Neural crest cell (in vitro differentiated cells): Measurements from ENCODE around the gene TMPRSS2. TPM values are rescaled to one million over a fixed set of nuclear protein-coding genes. Genes with fewer than 3 reads are reported as not detected.

Experiments
- DNase-seq: peaks from one replicate; pipeline ENCODE4 v3.0.0; 2021; ENCODE audit warnings: low read depth, mixed read lengths, low spot score
- H3K27ac Mint-ChIP-seq: one replicate; pipeline ENCODE4 v1.8.0; 2021; ENCODE audit warnings: mild to moderate bottlenecking, mixed read lengths; ENCODE audit not compliant: unreplicated experiment
- H3K27me3 Mint-ChIP-seq: 2 replicates; pipeline ENCODE4 v1.8.0; 2021; ENCODE audit warnings: low read depth, mild to moderate bottlenecking, mixed read lengths
- H3K36me3 Mint-ChIP-seq: 2 replicates; pipeline ENCODE4 v1.8.0; 2021; ENCODE audit warnings: low read depth, mild to moderate bottlenecking, mixed read lengths
- H3K4me1 Mint-ChIP-seq: 2 replicates; pipeline ENCODE4 v1.8.0; 2021; ENCODE audit warnings: mixed read lengths
- H3K4me3 Mint-ChIP-seq: one replicate; pipeline ENCODE4 v1.8.0; 2021; ENCODE audit warnings: mild to moderate bottlenecking, mixed read lengths
- H3K9me3 Mint-ChIP-seq: 2 replicates; pipeline ENCODE4 v1.8.0; 2021; ENCODE audit warnings: mixed read lengths
- CTCF ChIP-seq: fragments of 200-600 bp; sonication (generic); conservative IDR thresholded peaks from 2 replicates; pipeline ENCODE4 v1.5.0; 2021; ENCODE audit warnings: antibody characterized with exemption, mild to moderate bottlenecking
- total RNA-seq: library from RNA; stranded (reverse); gene quantifications from 2 replicates; pipeline ENCODE4 v1.2.1, GENCODE V29; 2021

TMPRSS2 gene
- total RNA-seq, 1 donor from 2014 or later = not detected

DNA sequence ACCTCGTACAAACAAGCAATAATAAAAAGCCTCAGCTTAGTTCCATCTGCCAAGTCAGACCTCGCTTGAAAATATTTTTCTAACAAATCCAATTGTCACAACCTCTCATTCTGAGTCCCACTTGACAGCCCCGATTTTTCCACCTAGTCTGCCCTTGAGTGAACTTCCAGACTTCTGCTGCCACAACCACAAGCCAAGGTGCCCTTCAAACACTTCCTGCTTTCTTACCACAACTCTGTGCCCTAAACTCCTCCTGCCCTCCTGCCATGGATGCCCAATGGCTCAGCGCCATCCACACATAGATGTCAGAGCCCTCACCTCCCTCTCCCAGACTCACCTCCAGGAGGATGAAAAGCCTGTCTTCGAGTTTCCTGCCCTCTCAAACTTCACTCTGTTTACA, 3.9 kb downstream of the TMPRSS2 start:
- peaks cover 87% of the 10 kb centered on the region for H3K27me3 Mint-ChIP-seq
- DNase-seq = no peak
- H3K4me3 Mint-ChIP-seq = no peak overlapping the region
- no peaks in the 10 kb centered on the region for H3K9me3 Mint-ChIP-seq
- TF ChIP-seq CTCF = no peak
- H3K27ac Mint-ChIP-seq = peak overlapping the region; percentile 32
- no peaks in the 10 kb centered on the region for H3K4me1 Mint-ChIP-seq
- no peaks in the 10 kb centered on the region for H3K36me3 Mint-ChIP-seq

DNA sequence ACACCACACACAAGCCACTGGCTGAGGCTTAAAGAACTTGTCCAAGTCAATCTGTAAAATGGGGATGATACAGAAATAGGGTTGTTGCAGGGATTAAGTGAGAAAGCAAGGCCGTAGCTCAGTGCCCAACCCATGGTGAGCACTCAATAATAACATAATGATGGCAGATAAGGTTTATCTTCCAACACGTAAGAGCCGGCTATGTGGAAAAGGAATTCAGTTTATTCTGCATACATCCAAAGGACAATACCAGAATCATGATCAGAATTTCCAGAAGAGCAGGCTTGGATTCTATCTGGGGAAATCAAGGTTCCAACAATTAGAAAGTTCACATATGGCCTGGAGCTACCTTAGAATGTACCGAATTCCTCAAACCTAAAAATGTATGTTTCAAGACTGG, 4.6 kb downstream of the TMPRSS2 start:
- no peaks in the 10 kb centered on the region for H3K36me3 Mint-ChIP-seq
- no peaks in the 10 kb centered on the region for H3K4me1 Mint-ChIP-seq
- peaks cover 87% of the 10 kb centered on the region for H3K27me3 Mint-ChIP-seq
- no peak overlapping the region for H3K27ac Mint-ChIP-seq
- H3K9me3 Mint-ChIP-seq = no peaks in the 10 kb centered on the region
- no peak overlapping the region for H3K4me3 Mint-ChIP-seq
- DNase-seq = no peak
- no peak for TF ChIP-seq CTCF

DNA sequence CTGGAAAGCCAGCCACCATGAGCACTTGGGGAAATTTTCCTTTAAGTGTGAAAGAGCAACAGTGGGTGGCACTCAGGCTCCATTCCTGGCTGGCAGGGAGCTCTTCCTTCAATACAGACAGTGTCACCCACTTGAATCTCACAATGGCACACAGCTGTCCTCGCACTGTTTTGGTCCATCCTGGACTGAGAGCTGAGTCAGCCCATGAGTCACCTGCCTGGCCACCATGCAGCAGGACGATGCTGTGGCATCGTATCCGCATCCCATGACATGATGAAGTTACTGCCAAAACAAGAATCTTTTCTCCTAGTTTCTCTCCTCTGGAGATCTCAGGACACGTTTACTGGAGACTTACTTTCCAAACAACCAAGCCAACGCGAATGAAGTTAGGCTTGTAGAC, 6.0 kb downstream of the TMPRSS2 start:
- TF ChIP-seq CTCF = no peak
- Mint-ChIP-seq H3K4me3 (no peak overlapping the region), H3K36me3 (no peaks in the 10 kb centered on the region), H3K27me3 (peaks cover 83% of the 10 kb centered on the region), H3K9me3 (no peaks in the 10 kb centered on the region), H3K4me1 (no peaks in the 10 kb centered on the region), H3K27ac (no peak overlapping the region)
- no peak for DNase-seq

GRCh38 chr21:41500931-41501381, 7.0 kb downstream of the TMPRSS2 start:
- H3K27ac Mint-ChIP-seq = no peak overlapping the region
- no peak for TF ChIP-seq CTCF

DNA sequence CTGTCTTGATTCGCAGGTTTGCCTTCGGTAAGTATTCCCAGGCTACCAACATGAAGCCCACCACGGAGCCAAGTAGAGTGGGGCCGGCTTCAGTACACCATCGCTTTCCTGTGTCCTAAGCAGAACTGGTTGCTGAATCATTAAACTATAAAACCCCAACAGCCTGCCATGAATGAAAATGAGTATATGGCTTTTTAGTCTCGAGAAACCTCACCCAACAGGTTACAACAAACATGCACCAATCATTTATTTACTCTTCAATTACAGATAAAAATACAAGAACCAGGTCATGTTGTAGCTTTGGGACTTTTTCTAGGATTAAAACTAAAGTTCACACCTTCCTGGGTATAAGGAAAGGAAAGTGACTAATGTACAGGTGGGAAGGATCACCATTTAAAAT, 7.6 kb downstream of the TMPRSS2 start:
- TF ChIP-seq CTCF = no peak
- Mint-ChIP-seq H3K27me3 (peaks cover 67% of the 10 kb centered on the region), H3K4me1 (no peaks in the 10 kb centered on the region), H3K36me3 (no peaks in the 10 kb centered on the region), H3K9me3 (no peaks in the 10 kb centered on the region), H3K27ac (no peak overlapping the region), H3K4me3 (no peak overlapping the region)
- DNase-seq = no peak

More at GRCh38 chr21:41500931-41501381, 7.0 kb downstream of the TMPRSS2 start:
- Mint-ChIP-seq H3K9me3 (no peaks in the 10 kb centered on the region), H3K36me3 (no peaks in the 10 kb centered on the region), H3K4me3 (no peak overlapping the region), H3K4me1 (no peaks in the 10 kb centered on the region), H3K27me3 (peaks cover 73% of the 10 kb centered on the region)
- DNase-seq = no peak

DNA sequence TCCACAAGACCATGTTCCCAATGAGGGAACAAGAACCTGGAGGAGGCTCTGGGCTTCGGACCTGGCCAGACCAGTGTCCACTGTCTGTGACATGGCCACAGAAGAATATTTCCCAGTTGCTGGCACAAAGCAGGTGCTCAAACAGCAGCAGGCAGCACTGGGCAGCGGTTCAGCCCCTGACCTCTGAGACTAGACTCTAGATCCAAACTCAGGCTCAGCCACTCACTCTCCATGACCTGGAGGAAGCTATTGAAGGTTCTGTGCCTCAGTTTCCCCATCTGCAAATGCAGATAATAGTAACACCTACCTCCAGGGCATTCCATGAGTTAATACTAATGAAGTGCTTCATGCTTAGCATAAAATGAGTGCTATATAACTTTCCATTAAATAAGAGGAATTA, 8.0 kb downstream of the TMPRSS2 start:
- no peak for TF ChIP-seq CTCF
- Mint-ChIP-seq H3K4me3 (no peak overlapping the region), H3K4me1 (no peaks in the 10 kb centered on the region), H3K27me3 (peaks cover 63% of the 10 kb centered on the region), H3K27ac (no peak overlapping the region), H3K36me3 (no peaks in the 10 kb centered on the region), H3K9me3 (no peaks in the 10 kb centered on the region)
- no peak for DNase-seq
